DMS 273 (cell line): ENCODE measurements around the gene GPX3.
A peak's percentile ranks its signal among the peaks of the same experiment; 100 is the strongest.

Experiments
- DNase-seq: peaks from one replicate; lab custom pipeline; 2025; ENCODE audit not compliant: unreplicated experiment; lab: John Stamatoyannopoulos, UW

The GPX3 gene

GRCh38 chr5:151033217-151033934 lies 13.0 kb downstream of the GPX3 start:
- no peak for DNase-seq

DNA sequence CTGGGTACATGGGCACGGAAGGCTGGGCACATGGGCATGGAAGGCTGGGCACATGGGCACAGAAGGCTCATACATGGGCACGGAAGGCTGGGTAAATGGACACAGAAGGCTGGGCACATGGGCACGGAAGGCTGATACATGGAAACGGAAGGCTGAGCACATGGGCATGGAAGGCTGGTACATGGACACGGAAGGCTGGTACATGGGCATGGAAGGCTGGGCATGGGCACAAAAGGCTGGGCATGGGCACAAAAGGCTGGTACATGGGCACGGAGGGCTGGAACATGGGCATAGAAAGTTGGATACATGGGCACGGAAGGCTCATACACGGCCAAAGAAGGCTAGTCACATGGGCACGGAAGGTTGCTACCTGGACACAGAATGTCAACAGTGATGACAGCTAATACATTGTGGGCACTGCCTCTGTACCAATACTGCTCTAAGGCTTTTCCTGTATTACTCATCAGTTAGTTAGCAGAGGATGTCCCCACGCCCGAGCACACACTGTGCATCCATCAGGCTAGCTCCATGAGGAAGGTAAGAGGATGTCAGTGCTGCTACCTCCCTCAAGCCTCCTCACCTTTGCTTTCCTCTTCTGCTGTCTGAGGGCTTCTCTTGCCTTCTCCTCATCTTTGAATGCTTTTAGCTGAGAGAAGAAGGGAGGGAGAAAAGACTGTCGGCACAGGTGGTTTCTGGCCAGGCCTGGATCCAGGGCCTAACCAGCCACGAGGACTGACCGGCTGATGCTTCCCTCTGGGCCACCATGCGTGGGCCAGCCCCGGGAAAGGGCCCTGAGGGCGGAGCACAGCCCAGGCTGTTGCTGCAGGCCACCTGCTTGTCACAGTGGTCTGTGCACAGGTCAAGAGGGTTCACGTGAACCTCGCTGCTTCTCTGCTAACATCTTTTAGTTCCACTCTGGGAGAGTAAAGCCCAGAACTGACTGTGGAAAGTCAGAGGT lies 14.3 kb downstream of the GPX3 start:
- no peak for DNase-seq

DNA sequence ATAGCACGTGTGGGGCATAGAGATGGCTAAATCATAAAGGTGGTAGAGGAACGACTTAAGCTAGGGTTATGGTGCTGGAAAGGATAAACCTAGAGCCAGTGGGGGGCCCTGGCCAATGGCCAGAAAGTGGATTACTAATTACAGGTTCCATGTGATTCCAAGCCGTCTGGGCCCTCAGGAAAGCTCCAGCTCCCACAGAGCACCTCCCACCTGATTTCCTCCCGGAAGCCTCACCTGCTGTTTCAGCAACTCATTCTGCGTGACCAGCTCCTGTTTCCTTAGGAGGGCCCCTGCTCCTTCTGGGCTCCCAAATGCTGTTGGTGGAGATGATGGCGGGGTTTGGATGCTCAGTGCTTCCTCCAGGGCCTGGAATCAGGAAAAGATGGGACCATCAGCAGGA lies 16.2 kb downstream of the GPX3 start:
- DNase-seq: peak; percentile 17

- DNase-seq: no peak
Observed at GRCh38 chr5:151037561-151038411, 17.4 kb downstream of the GPX3 start.

GRCh38 chr5:151038412-151038745 lies 18.0 kb downstream of the GPX3 start:
- no peak for DNase-seq

- no peak for DNase-seq
Observed at GRCh38 chr5:151038801-151039238, 18.4 kb downstream of the GPX3 start.

DNA sequence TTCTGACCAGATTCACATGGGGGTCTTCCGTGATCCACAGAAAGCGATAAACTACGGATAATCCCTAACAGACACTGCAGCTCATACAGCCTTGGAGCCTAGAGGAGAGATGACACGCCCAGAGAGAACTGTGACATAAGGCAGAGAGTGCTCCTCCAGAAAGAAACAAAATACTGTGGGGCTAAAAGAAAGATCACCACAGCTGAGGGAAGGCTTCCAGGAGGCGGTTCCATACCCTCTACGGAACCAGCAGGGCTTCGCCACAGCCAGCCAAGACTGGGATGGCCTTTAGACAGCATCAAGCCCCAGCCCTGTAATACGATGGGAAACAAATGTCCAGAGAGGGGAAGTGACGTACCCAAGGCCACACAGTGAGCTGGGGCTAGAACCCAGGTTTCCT lies 19.3 kb downstream of the GPX3 start:
- no peak for DNase-seq

DNA sequence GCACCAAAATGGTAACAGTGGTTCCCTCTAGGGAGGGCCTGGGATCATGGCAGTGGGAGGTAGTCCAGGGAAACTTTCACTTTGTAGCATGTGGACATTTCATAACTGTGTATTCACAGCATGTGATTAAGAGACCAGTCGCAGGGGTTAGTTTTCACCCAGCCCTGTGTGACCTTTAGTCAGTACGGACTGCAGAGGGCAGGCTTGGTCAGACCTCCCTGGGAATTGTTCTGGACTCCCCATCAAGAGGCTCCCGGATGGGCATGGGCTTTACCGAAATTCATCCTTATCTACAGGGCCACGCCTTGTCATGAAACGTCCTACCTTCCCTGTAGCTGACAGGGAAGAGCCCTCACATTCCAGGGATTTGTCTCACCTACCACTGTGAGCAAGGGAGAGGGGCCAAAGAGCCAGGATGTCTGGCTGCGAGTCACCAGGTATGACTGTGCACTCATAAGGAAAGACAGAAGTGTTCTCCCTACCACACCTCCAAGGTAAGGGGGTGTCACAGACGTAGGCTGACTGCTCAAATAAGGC lies 19.9 kb downstream of the GPX3 start:
- no peak for DNase-seq

DNA sequence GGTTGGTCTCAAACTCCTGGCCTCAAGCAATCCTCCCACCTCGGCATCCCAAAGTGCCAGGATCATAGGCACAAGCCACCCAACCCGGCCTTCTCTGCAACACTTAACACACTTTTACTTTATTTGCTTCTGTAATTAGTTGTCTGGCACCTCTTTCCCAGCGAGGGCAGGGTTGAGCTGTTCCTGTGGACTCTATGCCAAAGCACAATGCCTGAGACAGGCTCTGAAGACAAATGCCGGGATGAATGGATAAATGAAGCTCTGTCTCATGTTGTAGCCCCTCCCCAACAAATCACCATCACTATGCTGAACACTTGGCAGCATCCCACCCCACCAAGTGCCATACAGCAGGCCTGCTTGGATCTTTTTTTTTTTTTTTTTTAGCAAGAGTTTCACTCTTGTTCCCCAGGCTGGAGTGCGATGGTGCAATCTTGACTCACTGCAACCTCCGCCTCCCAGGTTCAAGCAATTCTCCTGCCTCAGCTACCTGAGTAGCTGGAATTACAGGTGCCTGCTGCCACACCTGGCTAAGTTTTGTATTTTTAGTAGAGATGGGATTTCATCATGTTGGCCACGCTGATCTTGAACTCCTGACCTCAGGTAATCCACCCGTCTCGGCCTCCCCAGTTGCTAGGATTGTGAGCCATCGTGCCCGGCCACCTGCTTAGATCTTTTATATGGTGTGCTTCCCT lies 21.3 kb downstream of the GPX3 start:
- no peak for DNase-seq

DNA sequence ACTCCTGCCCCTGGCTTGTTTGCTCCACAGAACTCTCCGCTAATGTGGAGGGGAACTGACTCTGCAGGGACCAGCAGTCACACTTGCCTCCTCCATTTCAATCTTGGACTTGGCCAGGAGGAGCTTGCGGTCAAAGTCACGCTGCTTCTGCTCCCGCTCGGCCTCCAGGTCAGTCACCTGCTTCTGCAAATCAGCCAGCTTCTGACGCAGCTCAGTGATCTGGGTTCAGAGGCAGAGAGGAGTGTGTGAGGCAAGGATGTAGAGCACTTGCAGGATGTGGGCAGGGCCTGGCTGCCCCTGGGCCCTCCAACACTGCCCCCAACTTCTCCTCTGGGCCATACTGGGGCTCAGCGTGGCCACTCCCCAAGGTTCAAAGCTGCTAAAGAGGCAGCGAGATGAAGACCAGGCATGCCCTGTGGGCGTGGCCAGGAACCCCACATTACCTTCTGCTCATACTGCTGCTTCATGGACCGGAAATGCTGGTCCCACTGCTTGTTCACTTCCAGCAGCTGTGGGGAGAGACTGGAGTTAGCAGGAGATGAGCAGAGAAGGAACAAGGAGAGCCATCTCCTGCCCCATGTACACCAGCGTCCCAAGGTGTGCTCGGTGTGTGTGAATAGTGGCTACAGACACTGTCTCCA lies 22.2 kb downstream of the GPX3 start:
- DNase-seq: no peak

DNA sequence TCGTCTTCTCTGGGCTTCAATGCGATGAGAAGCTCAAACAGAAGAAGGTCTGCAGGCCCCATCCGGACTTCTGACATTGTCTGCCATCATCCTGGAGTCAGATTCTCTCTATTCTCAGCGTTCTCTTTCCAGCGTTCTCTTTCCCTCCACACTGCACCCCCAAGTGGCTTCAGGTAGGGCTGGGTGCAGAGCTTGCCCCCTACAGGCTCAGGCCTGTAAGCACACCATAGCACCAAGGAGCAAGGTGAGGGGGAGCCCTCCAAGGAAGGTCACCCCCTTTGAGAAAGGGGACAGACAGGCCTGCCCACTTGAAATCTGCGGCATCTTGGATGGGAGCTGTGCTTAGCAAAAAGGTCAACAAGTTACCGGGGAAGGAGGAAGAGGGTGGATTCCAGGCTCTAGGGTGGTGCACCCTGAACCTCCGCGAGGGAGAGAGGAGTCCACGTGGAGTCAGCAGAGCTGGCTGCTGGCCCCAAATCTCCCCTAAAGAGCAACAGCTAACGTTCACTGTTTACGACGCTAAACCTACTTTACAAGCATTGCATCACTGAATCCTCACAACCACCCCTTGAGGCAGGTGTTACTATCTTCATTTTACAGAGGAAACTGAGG lies 27.5 kb downstream of the GPX3 start:
- peak; percentile 44 for DNase-seq

GRCh38 chr5:151048526-151048925 lies 28.1 kb downstream of the GPX3 start:
- peak; percentile 23 for DNase-seq

DNA sequence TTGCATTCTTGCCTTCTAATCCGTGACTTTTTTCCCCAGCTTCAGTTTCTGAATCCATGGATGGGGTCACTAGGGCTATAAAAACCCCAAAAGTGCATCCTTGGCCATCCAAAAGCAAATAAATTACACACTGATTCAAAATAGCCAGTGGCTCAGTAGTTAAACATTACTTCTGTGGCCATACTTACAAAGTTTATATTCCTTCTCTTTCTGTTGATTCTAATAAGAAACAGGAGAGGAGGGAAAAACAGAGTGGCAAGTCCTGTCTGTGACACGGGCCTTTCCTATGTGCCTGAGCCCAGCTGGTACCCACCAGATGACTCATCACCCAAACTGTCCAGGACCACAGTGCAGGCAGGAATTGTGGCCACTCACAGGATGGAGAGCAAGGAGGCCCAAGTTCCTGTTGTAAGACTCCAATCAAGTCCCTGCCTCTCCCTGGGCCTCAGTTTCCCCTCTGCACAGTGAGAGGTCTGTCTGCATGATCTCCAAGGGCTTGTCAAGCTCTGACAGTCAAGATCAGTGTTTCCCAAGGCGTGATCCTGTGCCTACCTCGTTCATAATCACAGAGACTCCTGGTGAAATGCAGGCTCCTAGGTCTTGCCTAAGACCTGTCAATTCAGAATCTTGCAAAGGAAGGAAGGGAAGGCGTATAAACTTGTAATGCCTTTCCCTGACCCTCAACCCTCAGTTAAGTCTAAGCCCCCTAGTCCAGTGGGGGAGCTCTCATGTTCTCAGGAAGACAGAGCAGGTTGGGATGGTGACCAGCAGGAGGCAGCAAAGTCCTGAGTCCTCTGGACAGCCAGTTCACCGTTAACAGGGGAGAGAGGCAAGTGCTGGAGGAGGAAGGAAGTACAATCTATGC lies 30.9 kb downstream of the GPX3 start:
- DNase-seq: peak; percentile 85

DNA sequence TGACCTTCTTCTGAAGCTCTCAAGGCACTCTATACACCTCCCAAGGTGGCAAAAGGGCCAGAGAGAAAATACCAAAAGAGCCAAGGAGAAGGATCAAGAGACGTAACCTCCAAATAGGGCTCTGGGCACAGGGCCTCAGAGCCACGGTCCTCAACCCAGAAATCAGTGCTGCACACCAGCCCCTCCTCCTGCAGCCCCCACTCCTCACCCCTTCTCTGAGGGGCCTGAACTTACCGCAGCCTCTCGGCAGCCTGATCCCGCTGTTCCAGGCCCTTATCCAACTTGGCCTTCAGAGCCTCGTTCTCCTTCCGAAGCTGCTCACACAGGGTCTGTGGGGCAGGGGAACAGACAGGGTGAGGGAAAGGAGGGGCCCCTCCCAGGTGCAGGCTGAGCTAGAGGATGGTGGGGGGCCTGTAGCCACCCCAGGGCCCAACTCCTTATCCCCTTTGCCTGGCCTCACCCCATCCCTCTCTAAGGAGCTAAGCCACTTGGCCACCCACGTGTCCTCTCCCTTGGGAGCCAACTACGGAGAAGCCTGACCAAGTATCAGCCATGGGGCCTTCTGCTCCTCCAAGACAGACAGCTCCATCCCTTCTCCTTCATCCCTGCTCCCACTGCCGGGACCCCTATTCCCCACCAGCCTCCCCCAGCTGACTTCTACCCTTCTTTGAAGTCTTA lies 31.7 kb downstream of the GPX3 start:
- DNase-seq: no peak

DNA sequence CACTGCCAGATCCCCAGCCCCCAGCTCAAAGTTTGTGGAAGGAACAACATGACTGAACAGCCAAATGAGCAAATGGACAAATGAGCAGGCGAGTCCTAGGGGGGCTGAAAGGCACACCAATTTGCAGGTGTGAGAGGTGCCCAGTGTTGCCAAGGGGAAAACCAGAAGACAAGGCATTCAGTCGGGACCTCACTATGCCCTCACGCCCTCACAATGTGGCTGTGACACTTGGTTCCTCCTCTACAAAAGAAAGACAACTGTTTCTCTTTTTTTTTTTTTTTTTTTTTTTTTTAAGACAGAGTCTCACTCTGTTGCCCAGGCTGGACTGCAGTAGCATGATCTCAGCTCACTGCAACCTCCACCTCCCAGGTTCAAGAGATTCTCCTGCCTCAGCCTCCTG lies 32.4 kb downstream of the GPX3 start:
- no peak for DNase-seq

- DNase-seq: no peak
Observed at GRCh38 chr5:151053796-151054462, 33.5 kb downstream of the GPX3 start.

- DNase-seq: no peak
Observed at GRCh38 chr5:151054709-151055108, 34.3 kb downstream of the GPX3 start.

GRCh38 chr5:151055336-151055735 lies 34.9 kb downstream of the GPX3 start:
- no peak for DNase-seq
